Kidney (tissue), 14 donors: Measurements from ENCODE around the gene GBGT1. TPM values are rescaled to one million over a fixed set of nuclear protein-coding genes. Genes with fewer than 3 reads are reported as not detected.
A peak's percentile ranks its signal among the peaks of the same experiment; 100 is the strongest.

Source experiments
- DNase-seq, 5 donors: peaks; one replicate each; pipeline ENCODE4 v3.0.0-alpha.2; 2013 to 2020
- FAIRE-seq: peaks from 2 replicates; lab custom pipeline; 2012; peaks lifted over from hg19 to GRCh38; lab: Jason Lieb, UNC
- H3K27ac ChIP-seq, 2 donors: one replicate each; pipeline ENCODE4 v1.7.0; 2013; ENCODE audit warnings: low read depth in 2 of 2, low read length in 2 of 2, inconsistent platforms in 1 of 2
- H3K27me3 ChIP-seq: one replicate; pipeline ENCODE4 v1.7.1; 2013; ENCODE audit warnings: low read length, inconsistent platforms; ENCODE audit not compliant: control insufficient read depth, insufficient read depth
- H3K36me3 ChIP-seq, 3 donors: one replicate each; pipeline versions ENCODE4 v1.7.0 to v1.7.1; 2013; ENCODE audit warnings: low read length in 3 of 3, control low read depth in 1 of 3, inconsistent platforms in 1 of 3; ENCODE audit not compliant: insufficient read depth in 3 of 3, control insufficient read depth in 2 of 3
- H3K4me1 ChIP-seq, 3 donors: one replicate each; pipeline versions ENCODE4 v1.7.0 to v1.7.1; 2013; ENCODE audit warnings: low read length in 3 of 3, inconsistent platforms in 1 of 3, low read depth in 1 of 3; ENCODE audit not compliant: control insufficient read depth in 2 of 3, insufficient read depth in 2 of 3
- H3K4me3 ChIP-seq, 3 donors: one replicate each; pipeline versions ENCODE4 v1.7.0 to v1.8.1; 2013; ENCODE audit warnings: low read length in 3 of 3, control low read depth in 1 of 3, inconsistent platforms in 1 of 3
- H3K9ac ChIP-seq, 3 donors: one replicate each; pipeline versions ENCODE4 v1.7.0 to v1.7.1; 2013; ENCODE audit warnings: low read length in 3 of 3, control low read depth in 1 of 3, inconsistent platforms in 1 of 3
- H3K9me3 ChIP-seq, 3 donors: one replicate each; pipeline versions ENCODE4 v1.7.0 to v1.7.1; 2013; ENCODE audit warnings: low read length in 3 of 3, control low read depth in 1 of 3, inconsistent platforms in 1 of 3; ENCODE audit not compliant: control insufficient read depth in 2 of 3, insufficient read depth in 1 of 3
- intact Hi-C: fragments of 100-400 bp; cut with DNase I; formaldehyde crosslinking; loops from one replicate; pipeline ENCODE4 v1.11.1; 2022
- polyA plus RNA-seq: library from polyadenylated mRNA; stranded (reverse); fragments of 350-450 nt; fragmentation: Illumina TruSeq; extraction: RNeasy Lipid Tissue Mini Kit (QIAGEN cat#74804); gene quantifications from one replicate; pipeline ENCODE4 v1.2.3, GENCODE V29; 2014; ENCODE audit warnings: low read depth, low replicate concordance; ENCODE audit not compliant: insufficient read depth
- total RNA-seq: library from RNA; stranded (reverse); fragmentation: NEBNext Ultra II Directional; extraction: Animal tissue kit (Norgen Biotek cat#: 25700); gene quantifications from one replicate; pipeline ENCODE4 v1.2.1, GENCODE V29; 2021
- TF ChIP-seq, protein P1 (sequence below): IDR thresholded peaks from 3 replicates; pipeline ENCODE4 v1.5.1; 2012; ENCODE audit warnings: mild to moderate bottlenecking, moderate library complexity, borderline replicate concordance; ENCODE audit not compliant: insufficient read depth; ENCODE audit errors: extremely low read depth
- donor health status: control.
- donor health status: control.
- donor health status: control.
- donor health status: control.
- donor health status: control.
- donor health status: DM: yes; HTN: yes; CAD: no.
- donor health status: Normal renal cell carcinoma (clear cell type).

Gene GBGT1
- total and polyA plus RNA-seq, 2 donors from 2014 or later: 7.9 to 21.6 TPM

DNA sequence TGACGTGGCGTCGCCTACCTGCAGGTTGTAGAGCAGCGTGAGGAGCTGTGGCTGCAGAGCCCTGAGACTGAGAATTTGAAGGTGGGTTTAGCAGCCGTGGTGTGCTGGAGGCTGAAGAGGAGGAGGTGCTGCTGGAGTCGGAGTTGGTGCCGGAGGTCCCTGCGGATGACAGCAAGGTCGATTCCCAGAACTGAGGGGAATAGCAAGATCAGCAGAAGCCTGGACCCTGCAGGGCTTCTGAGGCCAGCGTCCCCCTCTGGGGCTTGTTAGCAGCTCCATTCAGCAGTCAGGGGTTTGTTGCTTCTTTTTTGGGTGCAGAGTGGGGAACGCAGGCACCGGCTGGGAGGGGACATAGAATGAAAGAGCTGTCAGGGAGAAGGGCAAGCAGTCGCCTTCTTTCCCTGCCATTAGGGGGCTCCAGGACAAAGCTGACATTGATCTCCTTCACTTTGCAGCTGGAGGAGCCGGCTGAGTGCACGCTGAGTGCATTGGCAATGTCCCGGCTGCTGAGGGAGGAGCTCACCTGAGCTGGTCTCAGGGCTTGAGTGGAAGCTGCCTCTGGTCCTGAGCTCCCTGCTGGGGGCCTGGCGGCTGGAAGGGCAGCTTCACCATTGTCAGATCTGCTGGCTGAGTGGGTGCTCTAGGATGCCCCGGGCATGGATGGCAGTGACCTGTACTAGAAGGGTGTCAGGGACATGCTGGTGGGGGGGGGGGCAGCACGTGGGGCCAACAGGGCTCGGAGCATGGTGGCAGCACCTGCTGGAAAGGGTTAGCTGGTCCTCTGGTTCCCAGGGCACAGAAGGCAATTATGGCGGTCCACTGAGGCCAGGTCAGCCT is 24.5 kb upstream of the GBGT1 start:
- H3K36me3 ChIP-seq: no peaks in the 10 kb centered on the region
- intact Hi-C loops: loop anchor here (10.0 kb wide), 2 partner anchors 147 to 297 kb away; partner anchors contain the start of gene SURF6
- TF ChIP-seq, protein P1, sequence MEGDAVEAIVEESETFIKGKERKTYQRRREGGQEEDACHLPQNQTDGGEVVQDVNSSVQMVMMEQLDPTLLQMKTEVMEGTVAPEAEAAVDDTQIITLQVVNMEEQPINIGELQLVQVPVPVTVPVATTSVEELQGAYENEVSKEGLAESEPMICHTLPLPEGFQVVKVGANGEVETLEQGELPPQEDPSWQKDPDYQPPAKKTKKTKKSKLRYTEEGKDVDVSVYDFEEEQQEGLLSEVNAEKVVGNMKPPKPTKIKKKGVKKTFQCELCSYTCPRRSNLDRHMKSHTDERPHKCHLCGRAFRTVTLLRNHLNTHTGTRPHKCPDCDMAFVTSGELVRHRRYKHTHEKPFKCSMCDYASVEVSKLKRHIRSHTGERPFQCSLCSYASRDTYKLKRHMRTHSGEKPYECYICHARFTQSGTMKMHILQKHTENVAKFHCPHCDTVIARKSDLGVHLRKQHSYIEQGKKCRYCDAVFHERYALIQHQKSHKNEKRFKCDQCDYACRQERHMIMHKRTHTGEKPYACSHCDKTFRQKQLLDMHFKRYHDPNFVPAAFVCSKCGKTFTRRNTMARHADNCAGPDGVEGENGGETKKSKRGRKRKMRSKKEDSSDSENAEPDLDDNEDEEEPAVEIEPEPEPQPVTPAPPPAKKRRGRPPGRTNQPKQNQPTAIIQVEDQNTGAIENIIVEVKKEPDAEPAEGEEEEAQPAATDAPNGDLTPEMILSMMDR: no peak
- H3K27ac ChIP-seq: no peak overlapping the region
- no peak overlapping the region for H3K4me3 ChIP-seq
- H3K4me1 ChIP-seq: no peaks in the 10 kb centered on the region
- no peak for FAIRE-seq
- H3K9me3 ChIP-seq: no peaks in the 10 kb centered on the region
- H3K27me3 ChIP-seq: no peaks in the 10 kb centered on the region
- H3K9ac ChIP-seq: no peak overlapping the region
- DNase-seq: peak; percentile 68 to 85 (median 74)

DNA sequence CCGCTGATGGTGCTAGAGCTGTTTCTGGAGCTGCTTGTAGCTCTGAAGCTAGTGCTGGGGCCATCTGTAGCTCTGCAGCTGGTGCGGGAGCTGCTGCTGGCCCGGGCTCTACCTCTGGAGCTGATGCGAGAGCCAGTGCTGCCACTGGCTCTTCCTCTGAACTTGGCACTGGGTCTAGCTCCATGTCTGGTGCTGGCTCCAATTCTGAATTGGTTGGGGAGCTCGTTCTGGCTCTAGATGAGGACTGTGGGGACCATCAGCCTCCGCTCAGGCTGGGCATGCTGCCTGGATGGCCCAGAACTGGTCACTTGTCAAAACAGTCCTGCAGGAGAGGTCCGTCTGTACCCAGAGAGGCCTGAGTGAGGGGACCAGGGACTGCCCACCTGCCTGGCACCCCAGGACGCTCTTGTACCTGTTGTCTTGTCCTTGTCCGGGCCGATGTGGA is 23.9 kb upstream of the GBGT1 start:
- Histone ChIP-seq H3K9me3 (no peaks in the 10 kb centered on the region), H3K27me3 (no peaks in the 10 kb centered on the region), H3K4me1 (no peaks in the 10 kb centered on the region), H3K4me3 (no peak overlapping the region), H3K9ac (no peak overlapping the region), H3K36me3 (no peaks in the 10 kb centered on the region), H3K27ac (no peak overlapping the region)
- intact Hi-C loops: loop anchor here (10.0 kb wide), 2 partner anchors 147 to 297 kb away; partner anchors contain the start of gene SURF6
- peak in 2 of 5 donors; percentile 29 to 32 for DNase-seq
- no peak for FAIRE-seq
- TF ChIP-seq, protein P1: no peak

DNA sequence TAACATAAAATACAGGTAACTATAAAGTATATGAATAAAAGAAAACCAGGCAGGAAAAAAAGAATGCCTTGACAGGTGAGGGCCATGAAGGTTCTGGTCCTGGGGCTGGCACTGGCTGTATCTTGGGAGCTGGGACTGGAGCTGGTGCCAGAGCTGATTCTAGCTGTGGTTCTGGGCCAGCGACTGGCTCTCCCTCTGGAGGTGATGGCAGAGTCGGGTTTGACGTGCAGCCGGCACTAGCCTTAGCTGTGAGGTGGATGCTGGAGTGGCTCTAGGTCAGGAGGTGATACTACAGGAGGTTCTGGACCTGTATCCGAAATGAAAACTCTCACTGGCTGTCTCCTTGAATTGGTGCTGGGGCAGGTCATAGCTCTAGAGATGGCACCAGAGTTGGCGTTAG is 23.0 kb upstream of the GBGT1 start:
- TF ChIP-seq, protein P1: no peak
- no peaks in the 10 kb centered on the region for H3K4me1 ChIP-seq
- no peaks in the 10 kb centered on the region for H3K27me3 ChIP-seq
- H3K27ac ChIP-seq: no peak overlapping the region
- H3K9ac ChIP-seq: no peak overlapping the region
- intact Hi-C loops: loop anchor here (10.0 kb wide), 2 partner anchors 148 to 298 kb away; partner anchors contain the start of gene SURF6
- H3K4me3 ChIP-seq: no peak overlapping the region
- H3K9me3 ChIP-seq: no peaks in the 10 kb centered on the region
- FAIRE-seq: no peak
- no peaks in the 10 kb centered on the region for H3K36me3 ChIP-seq
- DNase-seq: peak in 2 of 5 donors; percentile 27 to 57
